K562 (cell line): ENCODE measurements around the gene IL17RB. TPM values are rescaled to one million over a fixed set of nuclear protein-coding genes. Genes with fewer than 3 reads are reported as not detected.

ENCODE experiments used
- ARID3B ChIP-seq: fragments of 250-450 bp; sonication (Bioruptor Pico); IDR thresholded peaks from 2 replicates; pipeline ENCODE4 v1.4.0; 2020; ENCODE audit warnings: borderline replicate concordance
- ARNT ChIP-seq, 2 experiments: fragments of 450-650 bp; IDR thresholded peaks; 2 replicates each; pipeline ENCODE4 v1.6.1; 2016; ENCODE audit warnings: mild to moderate bottlenecking in 1 of 2
- BCL6 ChIP-seq: fragments of 250-450 bp; sonication (Bioruptor Pico); IDR thresholded peaks from 2 replicates; pipeline ENCODE4 v1.4.0; 2020
- CEBPG ChIP-seq, 3 experiments: fragments of 200-800 bp in 1 of 3; sonication (Bioruptor generic) in 1 of 3; sonication (generic) in 1 of 3; formaldehyde crosslinking in 1 of 3; IDR thresholded peaks in 2 of 3; conservative IDR thresholded peaks in 1 of 3; 2 replicates each; pipeline versions ENCODE4 v1.6.1 to v1.8.0; 2016 to 2022; ENCODE audit warnings: missing compliant biosample characterization in 2 of 3, missing genetic modification characterization in 2 of 3, mild to moderate bottlenecking in 1 of 3, missing genetic modification reagents in 1 of 3
- DDX20 ChIP-seq: fragments of 450-650 bp; IDR thresholded peaks from 2 replicates; pipeline ENCODE4 v1.6.1; 2016; ENCODE audit warnings: missing genetic modification characterization, low read depth, mild to moderate bottlenecking, missing compliant biosample characterization, moderate library complexity
- FOXA3 ChIP-seq, 2 experiments: fragments of 450-650 bp in 1 of 2; sonication (generic) in 1 of 2; formaldehyde crosslinking; IDR thresholded peaks in 1 of 2; conservative IDR thresholded peaks in 1 of 2; 2 replicates each; pipeline versions ENCODE4 v1.4.0 to v1.8.0; 2020 to 2022; ENCODE audit warnings: mild to moderate bottlenecking in 2 of 2, missing genetic modification reagents in 1 of 2
- GTF2B ChIP-seq: IDR thresholded peaks from 2 replicates; pipeline ENCODE4 v1.6.1; 2011; ENCODE audit not compliant: insufficient read length; ENCODE audit errors: extremely low read depth
- HNRNPL ChIP-seq: fragments of 200-400 bp; formaldehyde crosslinking; IDR thresholded peaks from 2 replicates; pipeline ENCODE4 v1.6.1; 2017; ENCODE audit warnings: low read depth, mild to moderate bottlenecking, low read length
- HOXB6 ChIP-seq: fragments of 250-450 bp; sonication (Bioruptor Pico); IDR thresholded peaks from 2 replicates; pipeline ENCODE4 v1.5.1; 2022; ENCODE audit warnings: mild to moderate bottlenecking, borderline replicate concordance
- KAT7 ChIP-seq: sonication (generic); formaldehyde crosslinking; IDR thresholded peaks from 2 replicates; pipeline ENCODE4 v1.8.0; 2022; ENCODE audit warnings: missing genetic modification reagents, mild to moderate bottlenecking, borderline replicate concordance
- MYC ChIP-seq, 2 experiments: fragments of 250-450 bp in 1 of 2; sonication (Bioruptor Pico) in 1 of 2; IDR thresholded peaks; 2 replicates each; pipeline versions ENCODE4 v1.5.1 to v1.6.1; 2012 to 2021; ENCODE audit warnings: low read depth in 2 of 2, borderline replicate concordance in 1 of 2, improper control_type of control experiment in 1 of 2, low read length in 1 of 2, mild to moderate bottlenecking in 1 of 2, moderate library complexity in 1 of 2
- NR2C1 ChIP-seq, 2 experiments: fragments of 450-650 bp; IDR thresholded peaks; 2 replicates each; pipeline ENCODE4 v1.6.1; 2017; ENCODE audit warnings: mild to moderate bottlenecking in 2 of 2, antibody characterized with exemption in 1 of 2, inconsistent platforms in 1 of 2, missing compliant biosample characterization in 1 of 2, missing genetic modification characterization in 1 of 2
- NR2C2 ChIP-seq, 2 experiments: fragments of 200-800 bp in 1 of 2; sonication (Bioruptor generic) in 1 of 2; sonication (generic) in 1 of 2; formaldehyde crosslinking in 1 of 2; IDR thresholded peaks; 2 replicates each; pipeline versions ENCODE4 v1.6.1 to v1.8.0; 2016 to 2022; ENCODE audit warnings: mild to moderate bottlenecking in 1 of 2, missing compliant biosample characterization in 1 of 2, missing genetic modification characterization in 1 of 2, missing genetic modification reagents in 1 of 2
- PHF20 ChIP-seq: fragments of 450-650 bp; IDR thresholded peaks from 2 replicates; pipeline ENCODE4 v1.6.1; 2018; ENCODE audit not compliant: partially characterized antibody
- PPARD ChIP-seq: fragments of 250-450 bp; sonication (Bioruptor Pico); IDR thresholded peaks from 2 replicates; pipeline ENCODE4 v1.8.0; 2022; ENCODE audit warnings: inconsistent platforms, mild to moderate bottlenecking, moderate library complexity
- RBM14 ChIP-seq: fragments of 200-400 bp; formaldehyde crosslinking; IDR thresholded peaks from 2 replicates; pipeline ENCODE4 v1.6.1; 2018; ENCODE audit warnings: low read depth, mild to moderate bottlenecking, low read length, moderate library complexity, borderline replicate concordance; ENCODE audit not compliant: insufficient read depth
- TAF1 ChIP-seq: IDR thresholded peaks from 2 replicates; pipeline ENCODE4 v1.6.1; 2011; ENCODE audit warnings: mild to moderate bottlenecking, low read length, moderate library complexity; ENCODE audit not compliant: insufficient read depth, control insufficient read depth, severe bottlenecking; ENCODE audit errors: extremely low read depth
- TFAM ChIP-seq: fragments of 250-450 bp; sonication (Bioruptor Pico); conservative IDR thresholded peaks from 2 replicates; pipeline ENCODE4 v1.5.0; 2021; ENCODE audit warnings: mild to moderate bottlenecking, moderate library complexity
- ZBED1 ChIP-seq: IDR thresholded peaks from 2 replicates; pipeline ENCODE4 v1.6.1; 2014
- ZC3H4 ChIP-seq: sonication (generic); formaldehyde crosslinking; IDR thresholded peaks from 2 replicates; pipeline ENCODE4 v1.9.0; 2021; ENCODE audit warnings: missing genetic modification reagents, borderline replicate concordance
- ZNF436 ChIP-seq: fragments of 250-450, 450-650 bp; sonication (Bioruptor Pico); formaldehyde crosslinking; IDR thresholded peaks from 2 replicates; pipeline ENCODE4 v1.7.0; 2020; ENCODE audit warnings: mild to moderate bottlenecking
- ZNF551 ChIP-seq: fragments of 250-450 bp; sonication (Bioruptor Pico); IDR thresholded peaks from 2 replicates; pipeline ENCODE4 v1.5.0; 2021; ENCODE audit warnings: mild to moderate bottlenecking, moderate library complexity
- ZNF668 ChIP-seq: fragments of 250-450 bp; sonication (Bioruptor Pico); IDR thresholded peaks from 2 replicates; pipeline ENCODE4 v1.8.0; 2022; ENCODE audit warnings: mild to moderate bottlenecking, inconsistent platforms
- ZNF79 ChIP-seq: fragments of 250-450 bp; sonication (Bioruptor Pico); IDR thresholded peaks from 2 replicates; pipeline ENCODE4 v1.4.0; 2020; ENCODE audit warnings: low read depth, mild to moderate bottlenecking, moderate library complexity
- polyA plus RNA-seq, 8 experiments: library from polyadenylated mRNA; depleted of rRNA in 4 of 8; stranded (reverse) in 5 of 8; unstranded in 3 of 8; fragments of >200 nt; fragmentation: Nextera tagmentation in 2 of 8; fragmentation: Illumina TruSeq in 1 of 8; extraction: Ambion mirVana in 2 of 8; extraction: Trizol in 1 of 8; gene quantifications; 2 replicates each; pipeline versions ENCODE4 v1.2.1 to v1.2.3, GENCODE V29; 2011 to 2014; ENCODE audit warnings: inconsistent platforms in 1 of 8, missing spikeins in 1 of 8
- total RNA-seq, 7 experiments: library from RNA; depleted of rRNA in 6 of 7; stranded (reverse); fragments of >200 nt in 6 of 7; fragmentation: Illumina TruSeq in 2 of 7; extraction: Trizol in 2 of 7; gene quantifications; 2 replicates each; pipeline versions ENCODE4 v1.2.1 to v1.2.3, GENCODE V29; 2011 to 2021; ENCODE audit warnings: low replicate concordance in 1 of 7

Gene IL17RB
- total and polyA plus RNA-seq, 9 of the 15 experiments (the other 6 are each of a cell fraction or from before 2014, with no cell fraction given): 1.1 to 4.1 (median 1.7) TPM

DNA sequence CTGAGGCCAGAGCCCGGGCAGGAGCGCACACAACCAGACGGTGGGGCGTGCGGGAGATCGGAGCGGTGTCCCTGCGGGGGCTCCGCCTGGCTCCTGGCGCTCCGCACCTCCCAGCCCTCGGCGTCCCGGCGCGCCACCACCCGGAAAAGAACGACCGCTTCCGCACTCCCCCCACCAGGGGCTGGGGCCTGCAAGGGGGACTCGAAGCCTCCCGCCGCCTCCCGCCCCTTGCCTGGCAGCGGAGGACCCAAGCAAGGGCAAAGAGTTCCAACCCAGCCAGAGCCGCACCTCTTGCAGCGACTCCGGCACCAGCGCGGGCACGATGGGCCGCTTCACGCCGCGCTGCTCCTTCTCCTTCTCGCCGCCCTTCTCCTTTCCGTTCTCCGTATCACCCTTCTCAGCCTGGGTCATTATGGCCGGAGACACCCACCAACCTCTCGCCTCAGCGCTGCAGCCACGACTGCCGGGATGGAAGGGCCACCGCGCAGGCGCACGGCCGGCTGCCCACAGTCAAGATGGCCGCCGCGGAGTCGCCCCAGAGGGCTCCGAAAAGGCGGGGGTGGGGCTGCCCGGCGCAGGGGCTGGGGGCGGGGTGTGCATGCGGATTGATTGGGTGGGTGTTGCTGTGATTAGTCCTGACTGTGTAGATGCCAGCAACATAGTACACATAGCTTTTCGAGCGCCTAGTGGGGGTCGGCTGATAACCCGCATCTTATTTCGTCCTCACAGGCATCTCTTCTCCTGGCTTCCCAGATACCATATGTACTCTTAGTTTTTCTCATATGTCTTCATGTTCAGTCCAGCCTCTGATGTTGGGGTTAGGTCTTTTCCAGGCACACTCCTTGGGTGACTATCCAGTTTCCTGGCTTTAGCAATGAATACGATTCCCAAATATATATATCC lies 35.6 kb downstream of the IL17RB start, which contains the start of gene ACTR8 (continued):
- TF ChIP-seq RBM14 (no peak), PHF20 (peak; percentile 76), MYC (IDR thresholded peaks at IDR 0.05; ENCODE audit: low read depth, low read length) (no peak), MYC (CRISPR knock-in tag; IDR thresholded peaks at IDR 0.05; ENCODE audit: borderline replicate concordance, low read depth) (no peak), FOXA3 (CRISPR knock-in tag; conservative IDR thresholded peaks at IDR 0.05 in 1 of 2, IDR thresholded peaks at IDR 0.05 in 1 of 2) (no peak), CEBPG (CRISPR knock-in tag; IDR thresholded peaks at IDR 0.05) (no peak), CEBPG (tag; conservative IDR thresholded peaks at IDR 0.05 in 1 of 2, IDR thresholded peaks at IDR 0.05 in 1 of 2) (no peak), ZC3H4 (CRISPR knock-in tag) (no peak), NR2C1 (IDR thresholded peaks at IDR 0.05) (peak; percentile 55), NR2C1 (tag; IDR thresholded peaks at IDR 0.05) (peak; percentile 63), NR2C2 (CRISPR knock-in tag; IDR thresholded peaks at IDR 0.05) (no peak), NR2C2 (tag; IDR thresholded peaks at IDR 0.05) (peak; percentile 93), ZNF79 (no peak), HOXB6 (no peak), KAT7 (CRISPR knock-in tag) (no peak), HNRNPL (no peak), ZBED1 (no peak), GTF2B (no peak), ARID3B (CRISPR knock-in tag) (no peak), ZNF551 (CRISPR knock-in tag) (no peak), ARNT (IDR thresholded peaks at IDR 0.05) (no peak), TFAM (CRISPR knock-in tag) (no peak), DDX20 (tag) (no peak), BCL6 (CRISPR knock-in tag) (no peak), TAF1 (peak; percentile 95), PPARD (CRISPR knock-in tag) (no peak), ZNF668 (CRISPR knock-in tag) (no peak), ZNF436 (no peak)
